ENCODE measurements around the gene GREB1L. TPM values are rescaled to one million over a fixed set of nuclear protein-coding genes. Genes with fewer than 3 reads are reported as not detected.

The GREB1L gene
- total and polyA plus RNA-seq, 10 of the 15 experiments (the other 5 are each of a cell fraction or from before 2014, with no cell fraction given): under 0.01 to 0.11 (median 0.03) TPM; not detected in 1

GRCh38 chr18:21443776-21444464 lies 201.9 kb downstream of the GREB1L start:
- ATAC-seq (no peak), FAIRE-seq (no peak), DNase-seq (ENCODE audit: low read depth, low spot score) (no peak)
- ChIA-PET RAD21 (ENCODE audit: unreplicated experiment) (interaction anchor here (1.6 kb wide), 1 partner anchor 249 kb away, joined by 6 read pairs; no protein-coding TSS in a partner anchor), POLR2A (interaction anchor here (0.6 kb wide), 1 partner anchor 247 kb away, joined by 10 read pairs; no protein-coding TSS in a partner anchor), SMC1A (ENCODE audit: uncharacterized antibody, unreplicated experiment) (interaction anchor here (0.6 to 2.7 kb wide), 3 partner anchors 98 to 408 kb away, joined by 3 to 19 read pairs (median 3); no protein-coding TSS in a partner anchor), CTCF (interaction anchor here (0.9 to 4.3 kb wide), 3 partner anchors 35 to 248 kb away, joined by 3 to 53 read pairs (median 4); no protein-coding TSS in a partner anchor)
- Histone ChIP-seq H3K27me3 (replicated peaks in 1 of 2; ENCODE audit: control insufficient read depth in 2 of 2, insufficient read depth in 2 of 2, low read length in 1 of 2) (no peaks in the 10 kb centered on the region; a peak in 2 of 4 replicates), H3K9ac (ENCODE audit: control insufficient read depth, insufficient read depth, low read length) (no peak overlapping the region), H3K36me3 (ENCODE audit: control insufficient read depth in 2 of 2, insufficient read depth in 2 of 2, low read length in 1 of 2) (no peaks in the 10 kb centered on the region), H3K9me3 (replicated peaks; ENCODE audit: control insufficient read depth, insufficient read depth, low read length) (no peaks in the 10 kb centered on the region), H2AFZ (ENCODE audit: control insufficient read depth, low read depth, low read length) (no peak overlapping the region), H3K79me2 (ENCODE audit: control insufficient read depth, insufficient read depth, low read length) (no peaks in the 10 kb centered on the region), H4K20me1 (ENCODE audit: control insufficient read depth, insufficient read depth) (no peaks in the 10 kb centered on the region), H3K4me2 (ENCODE audit: control insufficient read depth, insufficient read depth) (no peak overlapping the region), H3K4me1 (ENCODE audit: control insufficient read depth, insufficient read depth, low read length) (no peaks in the 10 kb centered on the region), H3K4me3 (no peak overlapping the region), H3K27ac (ENCODE audit: control insufficient read depth, insufficient read depth) (no peak overlapping the region)
- intact Hi-C loops (cut with micrococcal nuclease; ENCODE audit: unreplicated experiment) (loop anchor here (1.0 to 5.0 kb wide), 2 partner anchors 52 to 249 kb away; no protein-coding TSS in a partner anchor), in situ Hi-C loops (cut with MboI) (loop anchor here (25.0 kb wide), 1 partner anchor 382 kb away; no protein-coding TSS in a partner anchor)
- WGBS (ENCODE audit: insufficient coverage, insufficient replicate concordance, low lambda C conversion rate, missing lambda C conversion rate): 17% methylated on average over 9 of the region's 9 CpGs
- no TSS peak for BruUV-seq (replicated peaks)
- TF ChIP-seq YY1 (IDR thresholded peaks at IDR 0.05; ENCODE audit: low read depth, low read length) (no peak), TCF7 (IDR thresholded peaks at IDR 0.05; ENCODE audit: borderline replicate concordance) (no peak), TBL1XR1 (IDR thresholded peaks at IDR 0.05; ENCODE audit: low read depth, low read length) (no peak), RBBP5 (conservative IDR thresholded peaks at IDR 0.05) (no peak)

Data from GM12878 (cell line).